Endothelial cell of umbilical vein (primary cell): ENCODE data around the gene CELF2. TPM values are rescaled to one million over a fixed set of nuclear protein-coding genes. Genes with fewer than 3 reads are reported as not detected.

Experiments used
- BruUV-seq: library from RNA; stranded (reverse); fragments of 400-500 nt; replicated peaks from 2 replicates; lab custom pipeline; 2021; lab: Mats Ljungman, UMichigan
- CTCF ChIA-PET: fragments of 300-600, 350-600 bp; sonication (Branson Sonifier 250); formaldehyde crosslinking; loops from one replicate; lab custom pipeline; 2021; ENCODE audit warnings: antibody characterized with exemption, inconsistent platforms; lab: Charles Lee
- POLR2A ChIA-PET: fragments of 300-600, 350-600 bp; sonication (Branson Sonifier 250); formaldehyde crosslinking; loops from one replicate; lab custom pipeline; 2021; ENCODE audit warnings: antibody characterized with exemption, inconsistent platforms; lab: Charles Lee
- DNase-seq: peaks from one replicate; pipeline ENCODE4 v3.0.0-alpha.2; 2011; ENCODE audit warnings: low read depth, low spot score
- FAIRE-seq: peaks from 2 replicates; lab custom pipeline; 2011; peaks lifted over from hg19 to GRCh38; lab: Jason Lieb, UNC
- H2AFZ ChIP-seq: 2 replicates; pipeline ENCODE4 v1.6.0; 2012; ENCODE audit warnings: low read depth, low read length, control low read depth, inconsistent platforms
- H3K27ac ChIP-seq: 2 replicates; pipeline ENCODE4 v1.5.1; 2011; ENCODE audit warnings: low read depth, mild to moderate bottlenecking, control low read depth, low read length, moderate library complexity; ENCODE audit not compliant: insufficient read depth
- H3K27me3 ChIP-seq, 2 experiments: 2 replicates each; pipeline versions ENCODE4 v1.6.0 to v1.6.1; 2011; ENCODE audit warnings: low read length in 2 of 2, mixed read lengths in 1 of 2; ENCODE audit not compliant: control insufficient read depth in 2 of 2, insufficient read depth in 2 of 2
- H3K36me3 ChIP-seq, 2 experiments: 2 replicates in 1 of 2; 3 replicates in 1 of 2; pipeline ENCODE4 v1.5.1; 2011; ENCODE audit warnings: low read length in 2 of 2, mild to moderate bottlenecking in 1 of 2, moderate library complexity in 1 of 2; ENCODE audit not compliant: control insufficient read depth in 2 of 2, insufficient read depth in 2 of 2; ENCODE audit errors: extremely low read depth in 1 of 2
- H3K4me1 ChIP-seq: 3 replicates; pipeline ENCODE4 v1.5.1; 2011; ENCODE audit warnings: mild to moderate bottlenecking, low read length; ENCODE audit not compliant: control insufficient read depth, insufficient read depth; ENCODE audit errors: extremely low read depth
- H3K4me2 ChIP-seq: 2 replicates; pipeline ENCODE4 v1.6.1; 2011; ENCODE audit warnings: low read length, control low read depth, mixed read lengths; ENCODE audit not compliant: insufficient read depth
- H3K4me3 ChIP-seq, 3 experiments: fragments of 200-600 bp in 1 of 3; sonication (generic), shearing (Covaris generic) in 1 of 3; replicated peaks in 1 of 3; 2 replicates each; pipeline ENCODE4 v1.5.1; 2011 to 2016; ENCODE audit warnings: control low read depth in 3 of 3, low read length in 3 of 3, mild to moderate bottlenecking in 2 of 3, inconsistent platforms in 1 of 3, low read depth in 1 of 3, moderate library complexity in 1 of 3; ENCODE audit not compliant: insufficient read depth in 1 of 3
- H3K79me2 ChIP-seq: 2 replicates; pipeline ENCODE4 v1.6.0; 2012; ENCODE audit warnings: low read length, inconsistent platforms; ENCODE audit not compliant: control insufficient read depth, insufficient read depth
- H3K9ac ChIP-seq: replicated peaks from 2 replicates; pipeline ENCODE3; 2011; ENCODE audit warnings: low read length, control low read depth; ENCODE audit not compliant: insufficient read depth; ENCODE audit errors: extremely low read depth
- H3K9me1 ChIP-seq: replicated peaks from 3 replicates; pipeline ENCODE4 v1.6.0; 2011; ENCODE audit warnings: mild to moderate bottlenecking, low read length; ENCODE audit not compliant: control insufficient read depth, insufficient read depth; ENCODE audit errors: extremely low read depth
- H3K9me3 ChIP-seq: replicated peaks from 2 replicates; pipeline ENCODE4 v1.5.1; 2012; ENCODE audit warnings: low read length, inconsistent platforms; ENCODE audit not compliant: control insufficient read depth, insufficient read depth
- H4K20me1 ChIP-seq: replicated peaks from 2 replicates; pipeline ENCODE3; 2011; ENCODE audit warnings: mild to moderate bottlenecking, low read length; ENCODE audit not compliant: control insufficient read depth, insufficient read depth; ENCODE audit errors: extremely low read depth
- EZH2 ChIP-seq: IDR thresholded peaks from 2 replicates; pipeline ENCODE4 v1.6.1; 2012; ENCODE audit warnings: borderline replicate concordance, low read depth, mild to moderate bottlenecking, moderate library complexity, low read length, inconsistent platforms; ENCODE audit not compliant: severe bottlenecking
- FOS ChIP-seq: IDR thresholded peaks from 2 replicates; pipeline ENCODE4 v1.6.1; 2011; ENCODE audit warnings: mild to moderate bottlenecking, low read length, moderate library complexity, borderline replicate concordance; ENCODE audit not compliant: insufficient read depth
- GATA2 ChIP-seq: IDR thresholded peaks from 2 replicates; pipeline ENCODE4 v1.7.0; 2011; ENCODE audit warnings: low read depth, mild to moderate bottlenecking, moderate library complexity, mixed read lengths, low read length; ENCODE audit not compliant: insufficient read length, insufficient read depth
- JUN ChIP-seq: IDR thresholded peaks from 2 replicates; pipeline ENCODE4 v1.6.1; 2011; ENCODE audit warnings: borderline replicate concordance, low read depth; ENCODE audit not compliant: insufficient read length, insufficient read depth
- POLR2A ChIP-seq: IDR thresholded peaks from 2 replicates; pipeline ENCODE4 v1.6.1; 2012; ENCODE audit warnings: low read depth, mild to moderate bottlenecking, control low read depth, low read length
- POLR2AphosphoS5 ChIP-seq: IDR thresholded peaks from 2 replicates; pipeline ENCODE4 v1.6.1; 2012; ENCODE audit warnings: low read depth, mild to moderate bottlenecking, control low read depth, low read length, moderate library complexity; ENCODE audit not compliant: insufficient read depth
- dilution Hi-C: fragments of 300-500 bp; cut with MboI; formaldehyde crosslinking; loops from one replicate; pipeline ENCODE4 v1.15.0; 2019; ENCODE audit warnings: low sequenced_read_pairs; ENCODE audit not compliant: extremely low pct_ligation_motif_present
- intact Hi-C: fragments of 100-400 bp; cut with micrococcal nuclease; formaldehyde crosslinking; loops from one replicate; pipeline ENCODE4 v1.10.0; 2022
- polyA plus RNA-seq, 4 experiments: library from polyadenylated mRNA; depleted of rRNA in 3 of 4; stranded (reverse) in 3 of 4; unstranded in 1 of 4; fragments of >200 nt; gene quantifications; 2 replicates each; pipeline versions ENCODE4 v1.2.1 to v1.2.3, GENCODE V29; 2011 to 2012; ENCODE audit warnings: missing spikeins in 1 of 4
- total RNA-seq: library from RNA; stranded (reverse); gene quantifications from 2 replicates; pipeline ENCODE4 v1.2.3, GENCODE V29; 2021
- TF ChIP-seq, protein P1 (sequence below): IDR thresholded peaks from 2 replicates; pipeline ENCODE4 v1.6.1; 2011; ENCODE audit not compliant: insufficient read depth, insufficient read length
- TF ChIP-seq, protein P2 (sequence below), 2 donors: IDR thresholded peaks; 1 replicate in 1 of 2; 2 replicates in 1 of 2; pipeline ENCODE4 v1.5.1; 2011; ENCODE audit warnings: low read length in 2 of 2, mild to moderate bottlenecking in 2 of 2, moderate library complexity in 2 of 2, control low read depth in 1 of 2, inconsistent platforms in 1 of 2, low read depth in 1 of 2; ENCODE audit not compliant: insufficient read depth in 1 of 2; ENCODE audit errors: extremely low read depth in 1 of 2

CELF2 gene
- total and polyA plus RNA-seq, 2 donors (not counting 3 experiments of a cell fraction or from before 2014, with no cell fraction given), result 21.6 to 42.6 TPM

DNA sequence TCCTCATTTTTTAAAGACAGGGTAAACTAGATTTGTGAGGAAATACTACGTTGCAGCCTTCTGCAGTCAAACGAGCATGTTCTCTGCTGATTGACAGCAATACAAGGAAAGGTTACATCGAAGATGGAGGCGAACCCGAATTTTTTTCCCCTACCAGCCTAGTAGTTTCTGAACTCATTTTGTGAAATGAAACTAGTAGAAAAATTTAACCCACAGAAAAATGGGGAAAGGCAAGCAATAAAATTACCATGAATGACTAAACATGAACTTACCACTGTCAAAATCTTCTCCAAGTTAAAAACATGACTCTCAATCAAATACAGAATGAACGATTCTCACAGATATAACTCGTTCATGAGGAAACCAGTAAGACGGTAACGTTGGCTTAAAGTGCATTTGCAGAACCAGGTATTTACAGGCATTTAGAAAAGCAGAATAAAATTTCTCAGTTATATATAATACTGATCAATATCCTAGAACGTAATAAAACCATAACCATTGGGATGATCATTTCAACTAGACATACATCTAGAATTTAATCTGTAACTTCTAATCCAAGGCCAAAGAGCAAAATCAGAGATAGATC lies 73.9 kb downstream of the CELF2 start:
- no peaks in the 10 kb centered on the region for H3K9me1 ChIP-seq
- CTCF ChIA-PET, result no interaction called here
- no TSS peak for BruUV-seq
- H3K79me2 ChIP-seq, result no peaks in the 10 kb centered on the region
- no peak overlapping the region for H2AFZ ChIP-seq
- no peak overlapping the region for H3K27ac ChIP-seq
- H3K27me3 ChIP-seq, result no peaks in the 10 kb centered on the region
- peaks cover 2% of the 10 kb centered on the region for H4K20me1 ChIP-seq
- TF ChIP-seq POLR2AphosphoS5, result no peak
- TF ChIP-seq, protein P1, sequence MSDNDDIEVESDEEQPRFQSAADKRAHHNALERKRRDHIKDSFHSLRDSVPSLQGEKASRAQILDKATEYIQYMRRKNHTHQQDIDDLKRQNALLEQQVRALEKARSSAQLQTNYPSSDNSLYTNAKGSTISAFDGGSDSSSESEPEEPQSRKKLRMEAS, result no peak
- no peak for TF ChIP-seq GATA2
- no peak for TF ChIP-seq EZH2
- no peak for TF ChIP-seq POLR2A
- TF ChIP-seq FOS, result no peak
- TF ChIP-seq JUN, result no peak
- TF ChIP-seq, protein P2, sequence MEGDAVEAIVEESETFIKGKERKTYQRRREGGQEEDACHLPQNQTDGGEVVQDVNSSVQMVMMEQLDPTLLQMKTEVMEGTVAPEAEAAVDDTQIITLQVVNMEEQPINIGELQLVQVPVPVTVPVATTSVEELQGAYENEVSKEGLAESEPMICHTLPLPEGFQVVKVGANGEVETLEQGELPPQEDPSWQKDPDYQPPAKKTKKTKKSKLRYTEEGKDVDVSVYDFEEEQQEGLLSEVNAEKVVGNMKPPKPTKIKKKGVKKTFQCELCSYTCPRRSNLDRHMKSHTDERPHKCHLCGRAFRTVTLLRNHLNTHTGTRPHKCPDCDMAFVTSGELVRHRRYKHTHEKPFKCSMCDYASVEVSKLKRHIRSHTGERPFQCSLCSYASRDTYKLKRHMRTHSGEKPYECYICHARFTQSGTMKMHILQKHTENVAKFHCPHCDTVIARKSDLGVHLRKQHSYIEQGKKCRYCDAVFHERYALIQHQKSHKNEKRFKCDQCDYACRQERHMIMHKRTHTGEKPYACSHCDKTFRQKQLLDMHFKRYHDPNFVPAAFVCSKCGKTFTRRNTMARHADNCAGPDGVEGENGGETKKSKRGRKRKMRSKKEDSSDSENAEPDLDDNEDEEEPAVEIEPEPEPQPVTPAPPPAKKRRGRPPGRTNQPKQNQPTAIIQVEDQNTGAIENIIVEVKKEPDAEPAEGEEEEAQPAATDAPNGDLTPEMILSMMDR (IDR thresholded peaks at IDR 0.05; ENCODE audit: extremely low read depth in 1 of 2, insufficient read depth in 1 of 2, low read depth in 1 of 2, low read length in 2 of 2), result no peak
- POLR2A ChIA-PET, result no interaction called here
- DNase-seq, result no peak
- no peak for FAIRE-seq
- H3K4me1 ChIP-seq, result no peaks in the 10 kb centered on the region
- dilution Hi-C loops (no loop called here), intact Hi-C loops (no loop called here)
- H3K4me2 ChIP-seq, result no peak overlapping the region
- no peak overlapping the region for H3K9ac ChIP-seq
- H3K4me3 ChIP-seq, result no peak overlapping the region
- H3K9me3 ChIP-seq, result no peaks in the 10 kb centered on the region
- H3K36me3 ChIP-seq, result no peaks in the 10 kb centered on the region
